Left lobe of liver (tissue), 2 donors: Measurements from ENCODE around the gene ATP6V1C2. TPM values are rescaled to one million over a fixed set of nuclear protein-coding genes. Genes with fewer than 3 reads are reported as not detected.
"Not testable (repeated sequence)": the region's sequence is repeated elsewhere in the genome, so short reads cannot be mapped to it uniquely, and the experiment has no call there.

Experiments used
- ATAC-seq: fragments of 200-7000 bp; cut with Tn5 transposase; one replicate; pipeline ENCODE4 v1.9.1; 2020; ENCODE audit warnings: mild to moderate bottlenecking, moderate library complexity
- DNase-seq: peaks from one replicate; pipeline ENCODE4 v3.0.0-alpha.2; 2020; ENCODE audit warnings: low spot score
- total RNA-seq: library from RNA; stranded (reverse); gene quantifications from one replicate; pipeline ENCODE4 v1.2.1, GENCODE V29; 2021
- donor health status: DM: no; HTN: no; CAD: no; lungs with moderate emphysema.
- donor health status: DM: no; HTN: yes; CAD: no.

ATP6V1C2 gene
- total RNA-seq, 1 donor from 2014 or later, result 0.10 TPM

- ATAC-seq (no peak), DNase-seq (no peak)
Measured at GRCh38 chr2:10783421-10783820, 62.0 kb downstream of the ATP6V1C2 start.

GRCh38 chr2:10784719-10785118, 63.3 kb downstream of the ATP6V1C2 start:
- DNase-seq, result no peak
- ATAC-seq, result no peak

DNA sequence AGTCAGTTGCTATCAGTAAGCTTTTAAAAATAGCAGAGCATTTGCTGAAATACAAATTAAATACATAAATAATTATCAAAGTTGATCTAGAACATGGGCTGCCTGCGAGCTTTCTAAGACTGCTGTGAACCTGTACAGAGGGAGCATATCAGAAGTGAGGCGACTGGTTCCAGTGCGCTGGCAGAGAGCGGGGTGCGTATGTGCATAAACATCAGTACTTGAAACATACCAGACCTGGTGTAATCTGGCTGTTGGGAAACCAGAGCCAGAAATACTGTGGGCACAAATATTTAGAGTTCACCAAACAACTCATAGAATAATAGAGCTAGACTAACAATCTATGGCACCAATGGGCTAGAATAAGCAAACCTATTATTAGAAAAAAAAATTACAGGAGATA, 63.8 kb downstream of the ATP6V1C2 start:
- DNase-seq (no peak), ATAC-seq (no peak)

DNA sequence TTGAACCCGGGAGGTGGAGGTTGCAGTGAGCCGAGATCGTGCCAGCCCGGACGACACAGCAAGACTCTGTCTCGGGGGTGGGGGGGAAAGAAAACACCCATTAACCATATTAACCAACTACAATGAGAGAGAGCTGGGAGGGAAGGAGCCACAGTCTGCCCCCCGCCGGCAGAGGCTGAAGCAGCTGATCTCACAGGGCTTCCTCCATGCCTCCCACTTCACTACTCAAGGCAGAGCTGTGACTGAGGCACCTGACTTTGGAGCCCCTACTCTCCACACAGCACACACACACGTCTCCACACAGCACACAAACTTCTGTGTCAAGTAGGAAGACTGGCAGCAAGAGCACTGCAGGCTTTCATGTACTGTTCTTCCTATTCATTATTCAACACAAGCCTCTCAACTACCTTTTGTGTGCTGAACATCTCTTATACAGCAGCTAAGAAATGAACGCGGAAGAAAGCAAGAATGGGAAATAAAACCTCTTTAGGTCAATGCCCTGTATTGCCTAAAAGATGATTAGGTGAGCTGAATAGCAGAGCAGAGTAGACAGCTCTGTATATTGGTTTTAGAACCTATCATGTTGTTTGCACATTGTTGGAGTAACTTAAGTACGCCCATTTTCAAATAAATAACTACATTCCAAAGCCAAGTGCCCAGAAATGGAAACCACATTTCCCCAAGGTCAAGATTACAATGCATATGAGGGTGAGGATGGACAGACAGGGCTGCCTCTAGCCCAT, 65.0 kb downstream of the ATP6V1C2 start:
- DNase-seq (no peak), ATAC-seq (no peak)

DNA sequence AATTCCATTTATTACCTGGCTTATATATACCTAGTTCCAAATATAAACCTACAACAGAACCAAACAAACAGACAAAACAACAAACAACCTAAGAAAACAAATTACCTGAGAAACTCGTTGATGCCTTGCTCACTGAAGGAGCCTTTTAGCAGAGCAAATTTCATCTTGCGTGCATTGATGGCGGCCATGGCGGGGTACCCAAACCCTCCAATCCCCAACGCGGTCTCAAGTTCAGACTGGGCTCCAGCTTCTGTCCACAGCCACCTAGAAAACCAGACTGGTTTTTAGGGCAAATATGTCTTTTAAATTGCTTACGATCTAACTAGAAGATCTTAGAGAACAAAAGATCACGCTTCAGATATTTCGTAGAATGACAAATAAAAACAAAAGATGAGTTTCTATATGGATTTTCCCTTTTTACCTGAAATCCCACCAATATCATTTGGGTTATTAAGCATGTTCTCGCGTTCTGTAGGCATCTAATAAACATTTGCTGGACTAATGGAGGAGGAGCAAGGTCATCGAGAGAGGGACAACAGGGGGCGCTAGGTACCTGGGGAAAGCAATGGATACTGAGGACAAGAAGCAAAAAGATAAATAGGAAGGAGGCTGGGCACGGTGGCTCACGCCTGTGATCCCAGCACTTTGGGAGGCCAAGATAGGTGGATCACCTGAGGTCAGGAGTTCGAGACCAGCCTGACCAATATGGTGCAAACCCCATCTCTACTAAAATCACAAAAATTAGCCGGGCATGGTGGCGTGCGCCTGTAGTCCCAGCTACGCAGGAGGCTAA, 65.9 kb downstream of the ATP6V1C2 start:
- no peak for DNase-seq
- ATAC-seq, result no peak

GRCh38 chr2:10788855-10789254, 67.4 kb downstream of the ATP6V1C2 start:
- no peak for ATAC-seq
- DNase-seq, result no peak

GRCh38 chr2:10790228-10790973, 69.0 kb downstream of the ATP6V1C2 start:
- no peak for ATAC-seq
- DNase-seq, result no peak

GRCh38 chr2:10792001-10792634, 70.7 kb downstream of the ATP6V1C2 start:
- DNase-seq, result no peak
- ATAC-seq, result no peak

GRCh38 chr2:10792660-10793400, 71.4 kb downstream of the ATP6V1C2 start:
- no peak for DNase-seq

GRCh38 chr2:10793816-10794215, 72.4 kb downstream of the ATP6V1C2 start:
- no peak for ATAC-seq
- DNase-seq, result no peak

More at GRCh38 chr2:10792660-10793400, 71.4 kb downstream of the ATP6V1C2 start:
- ATAC-seq, result peak; percentile 21

DNA sequence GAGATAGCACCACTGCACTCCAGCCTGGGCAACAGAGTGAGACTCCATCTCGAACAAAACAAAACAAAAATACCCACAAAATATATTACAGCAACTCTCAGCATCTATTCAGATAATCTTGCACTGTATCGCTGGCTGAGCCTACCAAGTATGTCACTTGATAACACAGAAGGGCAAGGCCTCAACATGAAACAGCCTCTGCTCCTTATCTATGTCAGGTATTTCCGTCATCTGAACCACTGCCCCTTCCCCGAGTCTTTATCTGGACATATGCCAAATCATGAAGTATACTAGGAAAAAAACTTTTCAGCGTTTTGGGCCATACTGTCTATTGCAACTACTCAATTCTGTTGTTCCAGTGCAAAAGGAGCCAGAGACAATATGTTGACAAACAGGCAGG, 73.4 kb downstream of the ATP6V1C2 start:
- no peak for DNase-seq

DNA sequence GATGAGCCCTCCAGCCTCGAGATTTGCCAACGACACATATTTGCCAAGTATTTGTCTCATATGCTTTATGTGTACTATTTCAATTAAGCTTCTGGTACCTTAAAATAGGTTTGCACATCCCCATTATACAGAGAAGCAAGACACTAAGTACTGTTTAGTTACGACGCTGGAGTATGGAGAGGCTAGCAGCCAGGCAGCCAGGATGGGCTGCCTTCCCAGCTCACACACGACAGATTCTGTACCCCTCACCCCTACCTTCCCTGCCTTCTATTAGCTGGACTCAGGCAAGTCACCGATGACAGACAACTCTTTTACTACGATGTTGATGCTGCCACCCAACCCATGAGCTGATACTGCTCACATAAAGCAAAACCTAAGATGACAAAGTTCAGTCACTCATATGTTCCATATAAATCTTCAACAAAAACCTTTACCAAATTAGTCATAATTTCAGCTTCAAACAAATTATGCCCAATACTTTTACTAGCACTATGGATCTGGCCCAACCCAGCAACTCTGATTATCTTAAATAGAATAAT, 74.1 kb downstream of the ATP6V1C2 start:
- no peak for DNase-seq
- ATAC-seq, result no peak

More for the DNA sequence above, 73.4 kb downstream of the ATP6V1C2 start:
- no peak for ATAC-seq

GRCh38 chr2:10796703-10797102, 75.3 kb downstream of the ATP6V1C2 start:
- DNase-seq (no peak), ATAC-seq (no peak)

- ATAC-seq (no peak), DNase-seq (no peak)
Measured at GRCh38 chr2:10798783-10799182, 77.4 kb downstream of the ATP6V1C2 start.

DNA sequence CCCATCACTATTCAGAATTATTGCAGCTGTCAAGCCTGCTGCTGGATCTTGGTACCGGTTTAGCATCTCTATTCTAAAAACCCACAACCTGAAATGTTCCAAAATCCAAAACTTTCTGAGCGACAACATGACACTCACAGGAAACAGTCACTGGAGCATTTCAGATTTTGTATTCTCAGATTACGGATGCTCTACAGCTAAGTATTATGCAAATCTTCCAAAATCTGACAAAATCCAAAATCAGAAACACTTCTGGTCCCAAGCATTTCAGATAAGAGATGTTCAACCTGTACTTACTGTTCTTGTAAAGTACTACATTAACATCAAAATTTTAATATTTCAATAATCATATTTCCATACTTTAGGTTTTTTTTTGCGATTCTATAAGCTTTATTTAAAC, 78.7 kb downstream of the ATP6V1C2 start:
- no peak for DNase-seq
- ATAC-seq, result no peak

GRCh38 chr2:10802657-10803056, 81.2 kb downstream of the ATP6V1C2 start:
- DNase-seq (no peak), ATAC-seq (no peak)

- not testable (repeated sequence) for ATAC-seq, DNase-seq
Measured at GRCh38 chr2:10805990-10806389, 84.6 kb downstream of the ATP6V1C2 start.

GRCh38 chr2:10806543-10806942, 85.1 kb downstream of the ATP6V1C2 start:
- DNase-seq (no peak), ATAC-seq (no peak)

DNA sequence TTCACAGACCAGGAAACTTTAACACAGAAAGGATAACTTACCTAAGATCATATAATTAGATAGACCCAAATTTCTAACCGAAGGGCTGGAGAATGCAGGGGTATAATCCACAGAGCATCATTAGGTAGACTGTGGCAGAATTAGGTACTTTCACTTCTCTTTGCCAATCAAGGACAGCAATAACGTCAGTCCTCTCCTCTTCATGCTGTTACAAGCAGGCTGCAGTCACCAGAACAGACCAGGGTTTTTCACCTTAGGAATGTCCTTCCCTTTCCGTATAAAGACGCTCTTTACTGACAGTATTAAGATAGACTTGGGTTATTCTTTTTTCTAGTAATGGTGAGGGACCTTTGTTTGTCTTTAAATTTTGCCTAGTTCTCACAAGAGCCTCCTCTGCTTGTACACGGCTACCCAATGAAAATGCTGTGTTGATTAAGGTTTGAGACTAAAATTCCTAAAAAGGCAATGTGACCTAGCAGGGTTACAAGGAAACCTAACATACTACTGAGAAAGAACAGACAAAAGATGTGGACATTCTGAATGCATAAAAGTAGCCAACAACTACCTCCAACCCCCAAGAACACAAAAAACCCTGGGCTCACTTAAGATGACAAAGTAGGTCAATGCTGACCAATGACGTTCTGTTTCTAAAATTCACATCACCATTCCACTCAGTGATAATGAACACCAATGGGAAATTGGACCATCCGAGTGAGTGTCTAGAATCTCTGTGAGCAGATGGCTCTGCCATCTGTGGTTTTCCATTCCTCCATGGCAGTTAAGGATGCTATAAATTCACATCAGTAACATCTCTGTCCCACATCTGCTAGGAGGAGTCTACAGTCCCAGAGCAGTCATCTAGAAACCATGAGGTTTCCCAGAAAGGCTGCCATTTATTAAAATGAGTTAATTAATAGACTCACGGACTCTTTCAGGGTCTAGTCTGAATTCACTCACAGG, 89.1 kb downstream of the ATP6V1C2 start:
- DNase-seq (no peak), ATAC-seq (no peak)
